Epithelial cell of proximal tubule (primary cell): ENCODE results near the gene FHAD1. TPM values are rescaled to one million over a fixed set of nuclear protein-coding genes. Genes with fewer than 3 reads are reported as not detected.

Source experiments
- DNase-seq: peaks from one replicate; pipeline ENCODE4 v3.0.0-alpha.2; 2011; ENCODE audit warnings: low read depth
- H3K4me3 ChIP-seq: 2 replicates; pipeline ENCODE4 v1.5.1; 2011; ENCODE audit warnings: low read depth, mild to moderate bottlenecking, low read length
- CTCF ChIP-seq: conservative IDR thresholded peaks from 2 replicates; pipeline ENCODE4 v1.5.1; 2012; ENCODE audit warnings: low read depth, mild to moderate bottlenecking, low read length
- total RNA-seq: library from RNA; depleted of rRNA; stranded (reverse); fragments of >200 nt; gene quantifications from 2 replicates; pipeline ENCODE4 v1.2.3, GENCODE V29; 2015

Gene FHAD1
- total RNA-seq, 1 donor from 2014 or later: 0.35 TPM

- no peak overlapping the region for H3K4me3 ChIP-seq
- TF ChIP-seq CTCF: no peak
- DNase-seq: no peak
Measured at GRCh38 chr1:15444468-15445389, 197.7 kb downstream of the FHAD1 start.

- H3K4me3 ChIP-seq: no peak overlapping the region
- no peak for TF ChIP-seq CTCF
- DNase-seq: no peak
Measured at GRCh38 chr1:15445390-15446122, 198.5 kb downstream of the FHAD1 start.

- TF ChIP-seq CTCF: no peak
- DNase-seq: no peak
- H3K4me3 ChIP-seq: no peak overlapping the region
Measured at GRCh38 chr1:15446212-15446611, 199.2 kb downstream of the FHAD1 start.

Other genes starting within 250 kb of the FHAD1 start
- gene TMEM51, start 93.5 kb upstream of the FHAD1 start, total RNA-seq: 48.1 and 86.7 TPM in 2 replicates
- 122 and 184 TPM in 2 replicates for gene EFHD2, start 162.7 kb downstream of the FHAD1 start, total RNA-seq
- gene CTRC, start 191.2 kb downstream of the FHAD1 start, total RNA-seq: not detected in 2 replicates
- gene CELA2A, start 209.5 kb downstream of the FHAD1 start, total RNA-seq: not detected in 2 replicates
- not detected in 2 replicates for gene CELA2B, start 228.9 kb downstream of the FHAD1 start, total RNA-seq